IPS-NIHi11 (cell line): ENCODE measurements around the gene ARHGEF4.

Source experiments
- DNase-seq: peaks from one replicate; pipeline ENCODE4 v3.0.0; 2012; ENCODE audit warnings: mixed read lengths, low spot score

ARHGEF4 gene

GRCh38 chr2:131039101-131039440, 202.4 kb downstream of the ARHGEF4 start:
- no peak for DNase-seq

GRCh38 chr2:131039535-131039907, 202.8 kb downstream of the ARHGEF4 start:
- DNase-seq, result no peak

GRCh38 chr2:131039908-131040660, 203.4 kb downstream of the ARHGEF4 start:
- DNase-seq, result no peak

GRCh38 chr2:131040661-131041401, 204.1 kb downstream of the ARHGEF4 start:
- DNase-seq, result peak; percentile 55

- DNase-seq, result no peak
Observed at GRCh38 chr2:131041402-131042147, 204.9 kb downstream of the ARHGEF4 start.

GRCh38 chr2:131042148-131042775, 205.5 kb downstream of the ARHGEF4 start:
- peak; percentile 66 for DNase-seq

GRCh38 chr2:131043199-131044074, 206.7 kb downstream of the ARHGEF4 start:
- DNase-seq, result no peak

- no peak for DNase-seq
Observed at GRCh38 chr2:131044075-131044756, 207.5 kb downstream of the ARHGEF4 start.

- no peak for DNase-seq
Observed at GRCh38 chr2:131044757-131045150, 208.0 kb downstream of the ARHGEF4 start.

- no peak for DNase-seq
Observed at GRCh38 chr2:131045286-131046027, 208.7 kb downstream of the ARHGEF4 start.

- no peak for DNase-seq
Observed at GRCh38 chr2:131046028-131046917, 209.6 kb downstream of the ARHGEF4 start.

GRCh38 chr2:131046918-131047652, 210.4 kb downstream of the ARHGEF4 start:
- DNase-seq, result no peak

- no peak for DNase-seq
Observed at GRCh38 chr2:131047920-131048560, 211.3 kb downstream of the ARHGEF4 start.

GRCh38 chr2:131048641-131049040, 211.9 kb downstream of the ARHGEF4 start:
- no peak for DNase-seq

GRCh38 chr2:131049150-131049718, 212.5 kb downstream of the ARHGEF4 start:
- no peak for DNase-seq

- DNase-seq, result no peak
Observed at GRCh38 chr2:131050896-131051295, 214.2 kb downstream of the ARHGEF4 start.

GRCh38 chr2:131052741-131053263, 216.1 kb downstream of the ARHGEF4 start:
- DNase-seq, result no peak
